HG02970 (cell line): ENCODE results near the gene CLCA4.
"Not testable (repeated sequence)": the region's sequence is repeated elsewhere in the genome, so short reads cannot be mapped to it uniquely, and the experiment has no call there.

Source experiments
- ATAC-seq: cut with Tn5 transposase; IDR thresholded peaks from one replicate; pipeline ENCODE4 v1.9.1; 2021; ENCODE audit warnings: mild to moderate bottlenecking, moderate library complexity, moderate number of reproducible peaks; ENCODE audit not compliant: unreplicated experiment, low FRiP score

Gene CLCA4

DNA sequence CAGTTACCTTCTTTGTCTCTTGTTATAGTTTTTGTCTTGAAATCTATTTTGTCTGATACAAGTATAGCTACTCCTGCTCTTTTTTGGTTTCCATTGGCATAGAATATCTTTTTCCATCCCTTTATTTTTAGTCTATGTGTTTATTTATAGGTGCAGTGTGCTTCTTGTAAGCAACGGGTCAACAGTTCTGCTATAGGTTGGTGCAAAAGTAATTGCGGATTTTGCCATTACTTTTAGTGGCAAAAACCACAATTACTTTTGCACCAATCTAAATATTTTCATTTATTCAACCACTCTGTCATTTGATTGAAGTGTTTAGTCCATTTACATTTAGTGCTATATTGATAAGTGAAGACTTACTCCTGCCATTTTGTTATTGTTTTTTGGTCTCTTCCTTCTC lies 59.2 kb downstream of the CLCA4 start:
- ATAC-seq = not testable (repeated sequence)

DNA sequence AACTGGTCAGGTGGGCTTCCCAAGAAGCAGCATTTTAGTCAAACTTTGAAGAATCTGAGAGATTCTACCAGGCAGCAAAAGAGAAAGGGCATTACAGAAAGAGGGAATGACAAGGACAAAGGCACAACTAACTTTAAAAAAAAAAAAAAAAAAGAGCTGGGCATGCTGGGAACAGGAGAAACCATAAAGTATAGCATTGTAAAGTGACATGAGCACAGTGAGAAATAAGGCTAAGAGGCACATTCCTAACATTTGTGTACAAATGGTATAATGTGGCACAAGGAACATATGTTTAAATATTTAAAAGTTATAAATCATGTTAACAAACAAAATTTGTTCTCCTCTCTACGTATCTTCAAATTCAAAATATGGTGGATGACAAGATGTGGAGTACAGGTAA lies 69.6 kb downstream of the CLCA4 start:
- no peak for ATAC-seq

DNA sequence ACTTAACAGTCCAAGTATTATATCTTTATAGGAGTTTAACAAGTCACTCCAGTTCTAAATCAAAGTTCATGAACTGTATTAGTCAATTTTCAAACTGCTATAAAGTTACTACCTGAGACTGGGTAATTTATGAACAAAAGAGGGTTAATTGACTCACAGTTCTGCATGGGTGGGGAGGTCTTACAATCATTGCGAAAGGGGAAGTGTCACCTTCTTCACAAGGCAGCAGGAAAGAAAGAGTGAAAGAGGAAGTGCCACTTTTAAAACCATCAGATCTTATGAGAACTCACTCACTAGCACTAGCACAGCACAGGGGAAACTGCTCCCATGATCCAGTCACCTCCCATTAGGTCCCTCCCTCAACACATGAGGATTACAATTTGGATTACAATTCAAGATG lies 70.0 kb downstream of the CLCA4 start:
- ATAC-seq = peak; percentile 99

DNA sequence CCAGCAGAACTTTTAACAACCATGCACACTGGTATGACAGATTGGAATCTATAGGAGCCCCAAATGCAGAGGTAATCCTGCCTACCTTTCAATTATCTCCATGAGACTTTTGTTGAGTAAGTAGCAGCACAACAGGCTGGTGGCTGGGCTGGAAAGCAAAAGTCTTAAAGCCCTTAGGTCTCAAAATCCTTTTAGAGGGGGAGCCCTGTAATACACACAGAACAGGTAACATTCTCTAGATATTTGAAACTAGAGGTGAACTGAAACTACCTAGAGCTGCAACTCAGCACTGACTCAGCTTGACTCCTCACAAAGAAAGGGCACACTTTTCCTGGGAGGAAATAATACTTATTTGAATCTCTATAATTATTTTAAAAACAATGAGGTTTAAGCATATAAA lies 71.5 kb downstream of the CLCA4 start:
- no peak for ATAC-seq

DNA sequence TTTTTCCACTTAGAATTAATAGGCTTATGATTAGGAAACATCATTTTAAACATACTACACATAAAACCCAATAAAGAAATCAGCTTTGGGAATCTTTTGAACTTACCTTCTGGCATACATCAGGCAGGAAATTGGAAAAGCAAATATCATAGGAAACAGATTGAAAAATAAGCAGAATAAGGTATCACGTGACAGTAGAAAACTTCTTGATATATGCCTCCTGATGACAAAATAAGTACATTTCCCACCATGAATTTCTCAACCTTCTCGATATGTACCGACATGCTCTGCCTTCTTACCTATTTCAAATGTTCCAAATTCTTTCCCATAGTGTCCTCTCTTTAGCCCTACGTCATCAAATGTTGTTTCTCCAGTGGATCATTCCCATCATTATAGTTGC lies 72.4 kb downstream of the CLCA4 start:
- ATAC-seq = no peak

DNA sequence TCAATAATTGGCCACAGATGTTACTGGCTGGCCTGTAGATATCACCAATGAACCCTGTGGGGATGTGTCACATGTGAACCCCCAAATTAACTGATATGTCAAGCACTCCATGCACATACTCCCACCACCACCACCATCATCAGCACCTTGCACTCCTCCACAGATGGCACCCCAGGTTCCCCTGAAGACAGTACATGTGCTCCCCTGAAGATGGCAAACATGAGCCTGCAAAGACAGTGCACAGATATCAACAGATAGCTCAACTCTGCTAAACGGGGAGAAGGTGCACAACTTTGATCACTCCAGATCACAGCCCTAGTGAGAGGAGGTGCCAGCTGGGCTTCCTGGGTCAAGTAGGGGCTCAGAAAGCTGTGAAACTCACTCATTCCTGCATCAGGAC lies 74.4 kb downstream of the CLCA4 start:
- ATAC-seq = no peak
